A549 treated with AZD2906 at 1 μM for 4 hours (cell line): ENCODE data around the gene BEND6. TPM values are rescaled to one million over a fixed set of nuclear protein-coding genes. Genes with fewer than 3 reads are reported as not detected.

Source experiments
- total RNA-seq: library from RNA; stranded (reverse); fragments of 200-300 nt; extraction: Qiagen RNA extraction; gene quantifications from 5 replicates; pipeline ENCODE4 v1.2.3, GENCODE V29; 2022

BEND6 gene, protein sequence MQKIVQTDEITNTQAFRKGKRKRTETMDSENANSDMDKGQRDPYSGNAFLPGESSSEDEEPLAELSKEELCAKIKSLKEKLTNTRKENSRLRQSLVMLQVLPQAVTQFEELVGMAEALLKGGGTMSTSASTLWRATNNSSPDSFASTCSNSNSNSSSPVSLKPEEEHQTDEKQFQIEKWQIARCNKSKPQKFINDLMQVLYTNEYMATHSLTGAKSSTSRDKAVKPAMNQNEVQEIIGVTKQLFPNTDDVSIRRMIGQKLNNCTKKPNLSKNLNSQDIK
- total RNA-seq: 0.68 to 1.1 TPM (median 0.84 TPM) in 5 replicates

DNA sequence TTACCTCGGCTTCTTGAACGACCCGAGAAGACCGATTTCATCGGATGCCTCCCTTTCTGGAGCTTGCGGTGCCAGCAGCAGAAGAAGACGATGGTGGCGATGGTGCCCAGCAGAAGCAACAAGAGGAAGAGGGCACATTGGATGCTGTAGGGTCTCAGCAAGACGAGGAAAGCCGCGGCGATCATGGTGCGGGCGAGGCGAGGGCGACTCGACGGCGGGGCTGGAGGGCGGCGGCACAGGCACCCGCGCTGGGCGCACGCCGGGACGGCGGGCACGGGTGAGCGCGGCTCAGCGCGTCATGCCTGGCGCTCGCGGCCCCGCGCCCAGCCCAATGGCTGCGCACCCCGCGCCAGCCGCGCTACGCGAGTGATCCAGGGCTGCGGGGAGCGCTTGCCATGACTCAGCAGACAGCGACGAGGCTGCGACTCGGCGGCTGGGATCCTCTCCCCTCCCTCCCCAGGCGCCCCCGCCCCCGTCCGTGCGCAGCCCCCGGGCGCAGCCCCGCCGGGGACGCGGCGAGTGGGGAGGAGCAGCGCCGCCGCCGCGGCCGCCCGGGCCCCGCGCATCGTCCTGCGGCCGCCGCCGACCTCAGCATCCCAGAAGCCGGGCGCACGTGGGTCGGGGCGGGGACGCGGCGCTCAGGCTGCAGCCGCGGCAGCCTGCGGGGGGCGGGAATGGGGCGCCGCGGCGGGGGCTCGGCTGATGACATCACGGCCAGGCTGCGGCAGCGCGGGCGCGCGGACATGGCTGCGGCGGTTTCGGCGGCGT is at the start of gene BEND6:
BEND6 (plus strand) TSS at position 705 of the 768 bp plus-strand sequence. CDS start 26,704 bp downstream, outside the sequence.

DNA sequence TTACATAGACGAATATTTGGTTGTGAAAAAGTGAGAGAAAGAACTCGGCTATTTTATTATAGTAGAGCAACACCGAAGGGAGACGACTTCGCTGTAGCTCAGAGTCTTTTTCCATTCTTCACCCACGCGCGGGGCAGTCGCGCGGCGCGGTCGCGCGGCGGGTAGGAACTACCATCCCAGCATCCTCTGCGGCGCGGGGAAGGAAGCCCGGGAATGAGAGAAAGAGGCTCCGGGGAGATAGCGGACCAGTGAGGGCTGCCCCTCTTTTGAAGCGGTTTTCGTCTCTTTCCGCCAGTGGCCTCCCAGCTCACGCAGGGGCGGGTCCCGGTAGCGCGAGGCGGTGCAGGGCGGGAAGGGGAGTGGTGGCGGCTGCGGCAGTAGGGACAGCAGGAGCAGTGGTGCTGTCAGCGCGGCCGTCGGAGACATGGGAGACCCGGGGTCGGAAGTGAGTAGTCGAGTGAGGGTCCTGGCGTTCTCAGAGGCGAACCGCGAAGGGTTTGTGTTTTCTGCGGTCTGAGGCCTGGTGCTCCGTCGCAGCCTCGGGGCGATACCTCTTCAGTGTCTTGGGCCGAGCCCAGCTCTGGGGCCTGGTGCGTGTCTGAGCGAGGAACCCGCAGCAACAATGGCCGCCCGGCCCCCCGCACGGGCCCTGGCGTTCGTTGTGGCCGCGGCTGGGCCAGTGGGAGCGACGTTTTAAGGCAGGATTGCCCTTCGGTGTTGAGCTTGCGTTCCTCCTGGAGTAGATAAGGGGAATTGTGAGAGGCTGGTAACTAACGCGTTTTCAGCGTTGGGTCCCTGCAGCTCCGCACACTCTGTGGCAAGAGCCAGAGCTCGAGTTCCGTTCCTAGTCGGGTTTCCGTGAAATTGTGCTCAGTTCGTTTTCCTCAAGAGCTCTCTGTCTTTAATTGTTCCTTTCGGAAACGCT is 91.7 kb downstream of the BEND6 start, which contains the start of gene KIAA1586:
KIAA1586 (plus strand) TSS at position 362 of the 925 bp plus-strand sequence; CDS start at position 425, 63 bp downstream.

Other genes starting within 250 kb of the BEND6 start
- gene KIAA1586, start 91.6 kb downstream of the BEND6 start, total RNA-seq: 5.0 to 6.5 TPM (median 5.2 TPM) in 5 replicates
- gene ZNF451, start 135.1 kb downstream of the BEND6 start, total RNA-seq: 6.6 to 12.5 TPM (median 8.0 TPM) in 5 replicates
- gene BAG2, start 217.2 kb downstream of the BEND6 start, total RNA-seq: 6.8 to 7.5 TPM (median 7.2 TPM) in 5 replicates